Measurements from ENCODE around the gene EPHA2.

- TF ChIP-seq, protein P1, sequence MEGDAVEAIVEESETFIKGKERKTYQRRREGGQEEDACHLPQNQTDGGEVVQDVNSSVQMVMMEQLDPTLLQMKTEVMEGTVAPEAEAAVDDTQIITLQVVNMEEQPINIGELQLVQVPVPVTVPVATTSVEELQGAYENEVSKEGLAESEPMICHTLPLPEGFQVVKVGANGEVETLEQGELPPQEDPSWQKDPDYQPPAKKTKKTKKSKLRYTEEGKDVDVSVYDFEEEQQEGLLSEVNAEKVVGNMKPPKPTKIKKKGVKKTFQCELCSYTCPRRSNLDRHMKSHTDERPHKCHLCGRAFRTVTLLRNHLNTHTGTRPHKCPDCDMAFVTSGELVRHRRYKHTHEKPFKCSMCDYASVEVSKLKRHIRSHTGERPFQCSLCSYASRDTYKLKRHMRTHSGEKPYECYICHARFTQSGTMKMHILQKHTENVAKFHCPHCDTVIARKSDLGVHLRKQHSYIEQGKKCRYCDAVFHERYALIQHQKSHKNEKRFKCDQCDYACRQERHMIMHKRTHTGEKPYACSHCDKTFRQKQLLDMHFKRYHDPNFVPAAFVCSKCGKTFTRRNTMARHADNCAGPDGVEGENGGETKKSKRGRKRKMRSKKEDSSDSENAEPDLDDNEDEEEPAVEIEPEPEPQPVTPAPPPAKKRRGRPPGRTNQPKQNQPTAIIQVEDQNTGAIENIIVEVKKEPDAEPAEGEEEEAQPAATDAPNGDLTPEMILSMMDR (IDR thresholded peaks at IDR 0.05), result no peak
- no peak for TF ChIP-seq POLR2A (IDR thresholded peaks at IDR 0.05)
- TF ChIP-seq EP300 (IDR thresholded peaks at IDR 0.05), result no peak
These were observed 61.3 kb downstream of the EPHA2 start for GRCh38 chr1:16094453-16095158.

Measured in tibial nerve (tissue), 4 donors.